SK-N-SH (cell line): Measurements from ENCODE around the gene EIF1AY. TPM values are rescaled to one million over a fixed set of nuclear protein-coding genes. Genes with fewer than 3 reads are reported as not detected.
"Not testable (repeated sequence)": the region's sequence is repeated elsewhere in the genome, so short reads cannot be mapped to it uniquely, and the experiment has no call there.

Experiments
- CTCF ChIA-PET: fragments of 300-600, 350-600 bp; formaldehyde crosslinking; extraction: SDS; loops from one replicate; lab custom pipeline; 2021; lab: Yijun Ruan, JAX
- POLR2A ChIA-PET: fragments of 350-600 bp; sonication (Branson Sonifier 250); formaldehyde crosslinking; extraction: SDS; loops from one replicate; lab custom pipeline; 2020; ENCODE audit warnings: antibody characterized with exemption, inconsistent platforms; lab: Yijun Ruan, JAX
- DNase-seq: peaks from one replicate; pipeline ENCODE4 v3.0.0; 2012
- H2AFZ ChIP-seq: fragments of 200-600 bp; sonication (generic); 2 replicates; pipeline ENCODE4 v1.8.1; 2016; ENCODE audit warnings: antibody characterized with exemption, mild to moderate bottlenecking, low read depth
- H3F3A ChIP-seq: fragments of 200-600 bp; sonication (generic); replicated peaks from 2 replicates; pipeline ENCODE3; 2016; ENCODE audit warnings: antibody characterized with exemption, mild to moderate bottlenecking; ENCODE audit not compliant: insufficient read depth
- H3K27ac ChIP-seq, 2 experiments: fragments of 200-500 bp in 1 of 2; fragments of 200-600 bp in 1 of 2; sonication (Bioruptor generic) in 1 of 2; sonication (generic), shearing (Covaris generic) in 1 of 2; 2 replicates each; pipeline versions ENCODE4 v1.5.1 to v1.6.1; 2014 to 2016; ENCODE audit warnings: low read depth in 2 of 2, inconsistent platforms in 1 of 2, low read length in 1 of 2, mild to moderate bottlenecking in 1 of 2, mixed read lengths in 1 of 2
- H3K27me3 ChIP-seq: fragments of 200-600 bp; sonication (generic), shearing (Covaris generic); 2 replicates; pipeline ENCODE4 v1.6.1; 2016; ENCODE audit warnings: mixed run types; ENCODE audit not compliant: insufficient read depth
- H3K36me3 ChIP-seq, 2 experiments: fragments of 200-500 bp in 1 of 2; fragments of 200-600 bp in 1 of 2; sonication (Bioruptor generic) in 1 of 2; sonication (generic) in 1 of 2; replicated peaks in 1 of 2; 2 replicates each; pipeline versions ENCODE3 to v1.5.1; 2014 to 2016; ENCODE audit warnings: low read length in 1 of 2, mild to moderate bottlenecking in 1 of 2; ENCODE audit not compliant: insufficient read depth in 2 of 2, control insufficient read depth in 1 of 2
- H3K4me1 ChIP-seq, 2 experiments: fragments of 200-500 bp in 1 of 2; fragments of 200-600 bp in 1 of 2; sonication (Bioruptor generic) in 1 of 2; sonication (generic), shearing (Covaris generic) in 1 of 2; 2 replicates each; pipeline versions ENCODE4 v1.5.1 to v1.6.1; 2014 to 2016; ENCODE audit warnings: low read depth in 1 of 2, low read length in 1 of 2, mixed run types in 1 of 2; ENCODE audit not compliant: insufficient read depth in 2 of 2, control insufficient read depth in 1 of 2
- H3K4me2 ChIP-seq: fragments of 200-600 bp; sonication (generic), shearing (Covaris generic); 2 replicates; pipeline ENCODE4 v1.6.1; 2017; ENCODE audit warnings: mixed run types
- H3K4me3 ChIP-seq, 2 experiments: fragments of 200-500 bp in 1 of 2; fragments of 200-600 bp in 1 of 2; sonication (Bioruptor generic) in 1 of 2; sonication (generic), shearing (Covaris generic) in 1 of 2; 2 replicates each; pipeline versions ENCODE4 v1.5.1 to v1.8.1; 2014 to 2016; ENCODE audit warnings: low read depth in 2 of 2, inconsistent platforms in 1 of 2, low read length in 1 of 2, mild to moderate bottlenecking in 1 of 2, mixed read lengths in 1 of 2, moderate library complexity in 1 of 2
- H3K79me2 ChIP-seq: fragments of 200-600 bp; sonication (generic); 2 replicates; pipeline ENCODE4 v1.8.1; 2017; ENCODE audit warnings: mild to moderate bottlenecking; ENCODE audit not compliant: insufficient read depth
- H3K9ac ChIP-seq: fragments of 200-600 bp; sonication (generic); 2 replicates; pipeline ENCODE4 v1.6.1; 2017; ENCODE audit warnings: mixed run types
- H3K9me2 ChIP-seq: fragments of 200-600 bp; sonication (generic); 2 replicates; pipeline ENCODE4 v1.6.1; 2017; ENCODE audit warnings: mixed run types
- H3K9me3 ChIP-seq: fragments of 200-600 bp; sonication (generic); 2 replicates; pipeline ENCODE4 v1.6.1; 2017; ENCODE audit warnings: mixed run types, mild to moderate bottlenecking, moderate library complexity
- H4K20me1 ChIP-seq: fragments of 200-600 bp; sonication (generic); 2 replicates; pipeline ENCODE4 v1.6.1; 2017; ENCODE audit warnings: mild to moderate bottlenecking, mixed run types; ENCODE audit not compliant: insufficient read depth
- CTCF ChIP-seq: fragments of 200-600 bp; sonication (generic); IDR thresholded peaks from 2 replicates; pipeline ENCODE4 v1.6.1; 2017; ENCODE audit warnings: antibody characterized with exemption, mild to moderate bottlenecking, moderate library complexity
- ELF1 ChIP-seq: IDR thresholded peaks from 2 replicates; pipeline ENCODE4 v1.4.0; 2012
- FOXJ3 ChIP-seq: sonication (generic); formaldehyde crosslinking; IDR thresholded peaks from 2 replicates; pipeline ENCODE4 v1.5.1; 2020; ENCODE audit warnings: mild to moderate bottlenecking, missing genetic modification reagents
- GABPA ChIP-seq: IDR thresholded peaks from 2 replicates; pipeline ENCODE4 v1.4.0; 2012; ENCODE audit warnings: low read depth, mild to moderate bottlenecking
- GATA2 ChIP-seq: sonication (generic); formaldehyde crosslinking; IDR thresholded peaks from 2 replicates; pipeline ENCODE4 v1.5.0; 2020; ENCODE audit warnings: mild to moderate bottlenecking, missing genetic modification reagents
- JUND ChIP-seq: IDR thresholded peaks from 2 replicates; pipeline ENCODE4 v1.4.0; 2012
- MAX ChIP-seq: IDR thresholded peaks from 2 replicates; pipeline ENCODE4 v1.4.0; 2012; ENCODE audit warnings: low read depth
- MEF2A ChIP-seq: IDR thresholded peaks from 2 replicates; pipeline ENCODE4 v1.4.0; 2012; ENCODE audit warnings: low read depth, borderline replicate concordance
- NFIC ChIP-seq: IDR thresholded peaks from 2 replicates; pipeline ENCODE4 v1.4.0; 2012; ENCODE audit warnings: borderline replicate concordance
- NRF1 ChIP-seq: IDR thresholded peaks from 2 replicates; pipeline ENCODE4 v1.6.1; 2012; ENCODE audit warnings: low read depth, mild to moderate bottlenecking, low read length
- PBX3 ChIP-seq: IDR thresholded peaks from 2 replicates; pipeline ENCODE4; 2012
- RAD21 ChIP-seq: IDR thresholded peaks from 2 replicates; pipeline ENCODE4 v1.6.1; 2012; ENCODE audit warnings: mild to moderate bottlenecking, low read length
- RFX5 ChIP-seq: IDR thresholded peaks from 2 replicates; pipeline ENCODE4 v1.6.1; 2012; ENCODE audit warnings: mild to moderate bottlenecking, improper control_type of control experiment, low read length
- RXRA ChIP-seq: IDR thresholded peaks from 2 replicates; pipeline ENCODE4 v1.4.0; 2012; ENCODE audit warnings: low read depth, mild to moderate bottlenecking, borderline replicate concordance
- SMC3 ChIP-seq: IDR thresholded peaks from 2 replicates; pipeline ENCODE4 v1.6.1; 2012; ENCODE audit warnings: low read depth, low read length, improper control_type of control experiment
- TCF12 ChIP-seq: IDR thresholded peaks from 2 replicates; pipeline ENCODE4 v1.4.0; 2012
- ZBTB33 ChIP-seq: IDR thresholded peaks from 2 replicates; pipeline ENCODE4 v1.4.0; 2012; ENCODE audit warnings: low read depth, borderline replicate concordance
- WGBS: methylation state at CpG from one replicate; pipeline ENCODE4 v1.1.6; 2017; ENCODE audit warnings: low lambda C conversion rate; 5-methylcytosine and 5-hydroxymethylcytosine counted together
- polyA plus RNA-seq, 3 experiments: library from polyadenylated mRNA; depleted of rRNA; stranded (reverse); fragments of >200 nt; gene quantifications; 2 replicates each; pipeline ENCODE4 v1.2.3, GENCODE V29; 2012
- TF ChIP-seq, protein P1 (sequence below): IDR thresholded peaks from 2 replicates; pipeline ENCODE4 v1.4.0; 2012; ENCODE audit warnings: low read depth, borderline replicate concordance

EIF1AY gene
- polyA plus RNA-seq, 1 of the 3 experiments (the other 2 are of a cell fraction): not detected

DNA sequence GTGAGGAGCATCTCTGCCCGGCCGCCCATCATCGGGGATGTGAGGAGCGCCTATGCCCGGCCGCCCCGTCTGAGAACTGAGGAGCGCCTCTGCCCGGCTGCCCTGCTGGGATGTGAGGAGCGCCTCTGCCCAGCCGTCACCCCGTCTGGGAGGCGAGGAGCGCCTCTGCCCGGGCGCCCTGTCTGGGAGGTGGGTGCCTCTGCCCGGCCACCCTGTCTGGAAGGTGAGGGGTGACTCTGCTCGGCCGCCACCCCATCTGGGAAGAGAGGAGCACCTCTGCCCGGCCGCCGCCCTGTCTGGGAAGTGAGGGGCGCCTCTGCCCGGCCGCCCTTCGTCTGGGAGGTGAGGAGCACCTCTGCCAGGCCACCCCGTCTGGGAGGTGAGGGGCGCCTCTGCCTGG is 23.7 kb upstream of the EIF1AY start (continued):
- TF ChIP-seq CTCF: no peak
- TF ChIP-seq MAX: no peak
- no peak for TF ChIP-seq NRF1
- TF ChIP-seq ELF1: no peak
- no peak for TF ChIP-seq GABPA
- TF ChIP-seq RXRA: no peak
- no peak for TF ChIP-seq MEF2A
- TF ChIP-seq, protein P1, sequence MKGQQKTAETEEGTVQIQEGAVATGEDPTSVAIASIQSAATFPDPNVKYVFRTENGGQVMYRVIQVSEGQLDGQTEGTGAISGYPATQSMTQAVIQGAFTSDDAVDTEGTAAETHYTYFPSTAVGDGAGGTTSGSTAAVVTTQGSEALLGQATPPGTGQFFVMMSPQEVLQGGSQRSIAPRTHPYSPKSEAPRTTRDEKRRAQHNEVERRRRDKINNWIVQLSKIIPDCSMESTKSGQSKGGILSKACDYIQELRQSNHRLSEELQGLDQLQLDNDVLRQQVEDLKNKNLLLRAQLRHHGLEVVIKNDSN: no peak
- TF ChIP-seq, all 33 proteins: peak for 0

DNA sequence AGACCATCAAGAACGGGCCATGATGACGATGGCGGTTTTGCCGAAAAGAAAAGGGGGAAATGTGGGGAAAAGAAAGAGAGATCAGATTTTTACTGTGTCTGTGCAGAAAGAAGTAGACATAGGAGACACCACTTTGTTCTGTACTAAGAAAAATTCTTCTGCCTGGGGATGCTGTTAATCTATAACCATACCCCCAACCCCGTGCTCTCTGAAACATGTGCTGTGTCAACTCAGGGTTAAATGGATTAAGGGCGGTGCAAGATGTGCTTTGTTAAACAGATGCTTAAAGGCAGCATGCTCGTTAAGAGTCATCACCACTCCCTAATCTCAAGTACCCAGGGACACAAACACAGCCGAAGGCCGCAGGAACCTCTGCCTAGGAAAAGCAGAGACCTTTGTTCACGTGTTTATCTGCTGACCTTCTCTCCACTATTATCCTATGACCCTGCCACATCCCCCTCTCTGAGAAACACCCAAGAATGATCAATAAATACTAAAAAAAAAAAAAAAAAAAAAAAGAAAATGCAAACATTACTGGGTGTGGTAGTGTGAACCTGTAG is 22.7 kb upstream of the EIF1AY start:
- DNase-seq, H3K79me2 ChIP-seq, H3K4me3 ChIP-seq, H2AFZ ChIP-seq, H3F3A ChIP-seq, H3K9me3 ChIP-seq, H3K27ac ChIP-seq, POLR2A ChIA-PET, H3K4me2 ChIP-seq, H3K27me3 ChIP-seq, H3K36me3 ChIP-seq, CTCF ChIA-PET, H3K4me1 ChIP-seq, H4K20me1 ChIP-seq, H3K9ac ChIP-seq, H3K9me2 ChIP-seq: not testable (repeated sequence)
- WGBS: no CpG with 5 or more reads among the region's 10 CpGs

DNA sequence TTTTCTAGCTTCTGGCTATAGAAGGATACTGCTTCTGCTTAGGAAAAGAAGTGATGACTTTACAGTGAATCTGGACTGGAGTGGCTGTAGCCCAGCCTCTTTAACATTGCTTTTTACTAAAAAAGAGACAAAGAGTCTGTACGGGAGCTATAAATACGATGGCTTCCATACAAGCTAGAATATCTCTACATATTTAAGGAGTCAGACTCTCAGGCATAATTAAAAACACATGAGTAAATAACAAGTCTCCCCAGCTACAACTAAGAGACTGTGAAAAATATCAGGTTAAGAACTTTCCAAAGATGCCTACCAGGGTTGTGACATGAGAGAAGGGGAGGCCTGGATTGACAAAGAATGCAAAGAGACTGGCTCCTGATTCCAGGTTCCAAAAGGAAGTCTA is 19.8 kb upstream of the EIF1AY start:
- Histone ChIP-seq H3K4me3 (no peak overlapping the region), H4K20me1 (no peaks in the 10 kb centered on the region), H3K27me3 (no peaks in the 10 kb centered on the region), H3F3A (no peaks in the 10 kb centered on the region), H3K4me2 (no peak overlapping the region), H3K27ac (no peak overlapping the region), H3K9me2 (no peaks in the 10 kb centered on the region), H2AFZ (no peak overlapping the region), H3K9ac (no peak overlapping the region), H3K9me3 (no peaks in the 10 kb centered on the region), H3K36me3 (no peaks in the 10 kb centered on the region), H3K4me1 (no peaks in the 10 kb centered on the region), H3K79me2 (no peaks in the 10 kb centered on the region)
- ChIA-PET CTCF (no interaction called here), POLR2A (no interaction called here)
- DNase-seq: no peak
- WGBS: no CpG with 5 or more reads among the region's 2 CpGs
- TF ChIP-seq RAD21 (no peak), RFX5 (no peak), PBX3 (no peak), JUND (no peak), GATA2 (CRISPR knock-in tag) (no peak), CTCF (no peak), SMC3 (no peak), FOXJ3 (CRISPR knock-in tag) (no peak), RXRA (no peak), NFIC (no peak), ELF1 (no peak), ZBTB33 (no peak), TCF12 (no peak), MEF2A (no peak)
- TF ChIP-seq, protein P1: no peak
